HCT116 (cell line): ENCODE results near the gene TAF1D. TPM values are rescaled to one million over a fixed set of nuclear protein-coding genes. Genes with fewer than 3 reads are reported as not detected.
A peak's percentile ranks its signal among the peaks of the same experiment; 100 is the strongest.

ENCODE experiments used
- ATAC-seq: fragments of 200-7000 bp; cut with Tn5 transposase; 2 replicates; pipeline ENCODE4 v1.9.1; 2020; ENCODE audit warnings: mild to moderate bottlenecking, moderate library complexity
- BruUV-seq: library from RNA; stranded (reverse); fragments of 400-500 nt; replicated peaks from 2 replicates; lab custom pipeline; 2021; lab: Mats Ljungman, UMichigan
- CTCF ChIA-PET: fragments of 300-600 bp; sonication (Branson Sonifier 250); formaldehyde crosslinking; loops from one replicate; lab custom pipeline; 2021; ENCODE audit warnings: antibody characterized with exemption; lab: Charles Lee
- POLR2A ChIA-PET: fragments of 300-600, 350-600 bp; sonication (Branson Sonifier 250); formaldehyde crosslinking; loops from one replicate; lab custom pipeline; 2021; ENCODE audit warnings: antibody characterized with exemption; lab: Charles Lee
- RAD21 ChIA-PET, 2 experiments: fragments of 300-600 bp; sonication (Branson Sonifier 250); formaldehyde crosslinking; loops; one replicate each; lab custom pipeline; 2023; ENCODE audit warnings: low total read pairs in 2 of 2; ENCODE audit not compliant: uncharacterized antibody in 2 of 2, unreplicated experiment in 2 of 2, low non-redundant PET in 1 of 2; lab: Charles Lee
- DNase-seq: peaks from one replicate; pipeline ENCODE4 v3.0.0-alpha.2; 2010; ENCODE audit warnings: low read depth, low spot score
- H2AFZ ChIP-seq: fragments of 200-600 bp; shearing (Covaris generic), sonication (generic); 2 replicates; pipeline ENCODE4 v1.6.1; 2017; ENCODE audit warnings: low read depth, mixed run types, mixed read lengths, antibody characterized with exemption, low read length; ENCODE audit not compliant: poor library complexity, severe bottlenecking
- H3K27ac ChIP-seq: 2 replicates; pipeline ENCODE4 v1.5.1; 2012; ENCODE audit warnings: low read depth, low read length
- H3K27me3 ChIP-seq: fragments of 200-600 bp; sonication (generic); 2 replicates; pipeline ENCODE4 v1.6.1; 2016; ENCODE audit warnings: mixed run types, low read length, mixed read lengths; ENCODE audit not compliant: insufficient read depth
- H3K36me3 ChIP-seq, 2 experiments: fragments of 200-500 bp in 1 of 2; fragments of 200-600 bp in 1 of 2; sonication (Bioruptor generic) in 1 of 2; sonication (generic) in 1 of 2; 2 replicates each; pipeline versions ENCODE4 v1.5.1 to v1.6.1; 2014 to 2016; ENCODE audit warnings: low read length in 2 of 2, inconsistent platforms in 1 of 2, mixed read lengths in 1 of 2, mixed run types in 1 of 2; ENCODE audit not compliant: insufficient read depth in 2 of 2, control insufficient read depth in 1 of 2
- H3K4me1 ChIP-seq, 2 experiments: fragments of 200-600 bp in 1 of 2; sonication (generic) in 1 of 2; 2 replicates each; pipeline versions ENCODE4 v1.5.1 to v1.6.1; 2012 to 2017; ENCODE audit warnings: low read length in 2 of 2, inconsistent platforms in 1 of 2, mild to moderate bottlenecking in 1 of 2, mixed read lengths in 1 of 2, mixed run types in 1 of 2, moderate library complexity in 1 of 2; ENCODE audit not compliant: insufficient read depth in 2 of 2, control insufficient read depth in 1 of 2
- H3K4me2 ChIP-seq: fragments of 200-600 bp; sonication (generic); 2 replicates; pipeline ENCODE4 v1.6.1; 2017; ENCODE audit warnings: mixed run types, low read length, mixed read lengths
- H3K4me3 ChIP-seq, 2 experiments: fragments of 200-600 bp in 1 of 2; sonication (generic) in 1 of 2; replicated peaks in 1 of 2; 2 replicates each; pipeline ENCODE4 v1.5.1; 2011 to 2016; ENCODE audit warnings: low read length in 2 of 2, control low read depth in 1 of 2, low read depth in 1 of 2, mild to moderate bottlenecking in 1 of 2, mixed read lengths in 1 of 2, mixed run types in 1 of 2
- H3K79me2 ChIP-seq: fragments of 200-600 bp; sonication (generic); 2 replicates; pipeline ENCODE4 v1.6.1; 2017; ENCODE audit warnings: mild to moderate bottlenecking, mixed run types, low read length, moderate library complexity, mixed read lengths; ENCODE audit not compliant: insufficient read depth
- H3K9ac ChIP-seq: fragments of 200-600 bp; sonication (generic); 2 replicates; pipeline ENCODE4 v1.6.1; 2016; ENCODE audit warnings: low read length, mixed read lengths
- H3K9me2 ChIP-seq: fragments of 200-600 bp; sonication (generic), shearing (Covaris generic); 2 replicates; pipeline ENCODE4 v1.6.1; 2017; ENCODE audit warnings: mixed run types, mild to moderate bottlenecking, moderate library complexity; ENCODE audit not compliant: insufficient read depth
- H3K9me3 ChIP-seq, 2 experiments: fragments of 200-500 bp in 1 of 2; fragments of 200-600 bp in 1 of 2; sonication (Bioruptor generic) in 1 of 2; sonication (generic) in 1 of 2; 2 replicates each; pipeline ENCODE4 v1.6.1; 2014 to 2017; ENCODE audit warnings: low read length in 2 of 2, mixed read lengths in 2 of 2, inconsistent platforms in 1 of 2, low read depth in 1 of 2, mild to moderate bottlenecking in 1 of 2, mixed run types in 1 of 2, moderate library complexity in 1 of 2; ENCODE audit not compliant: control insufficient read depth in 1 of 2, insufficient read depth in 1 of 2
- H4K20me1 ChIP-seq: fragments of 200-600 bp; sonication (generic), shearing (Covaris generic); 2 replicates; pipeline ENCODE4 v1.6.1; 2017; ENCODE audit warnings: mixed run types, mild to moderate bottlenecking, moderate library complexity; ENCODE audit not compliant: insufficient read depth
- EGR1 ChIP-seq: IDR thresholded peaks from 2 replicates; pipeline ENCODE4 v1.6.1; 2012; ENCODE audit warnings: low read depth
- EZH2phosphoT487 ChIP-seq: fragments of 200-600 bp; IDR thresholded peaks from 2 replicates; pipeline ENCODE4 v1.6.1; 2018; ENCODE audit warnings: antibody characterized with exemption, borderline replicate concordance
- FOSL1 ChIP-seq: IDR thresholded peaks from 2 replicates; pipeline ENCODE4 v1.6.1; 2012; ENCODE audit warnings: low read depth
- JUND ChIP-seq: IDR thresholded peaks from 2 replicates; pipeline ENCODE4 v1.6.1; 2012
- POLR2A ChIP-seq: IDR thresholded peaks from 2 replicates; pipeline ENCODE4 v1.7.0; 2011; ENCODE audit warnings: borderline replicate concordance; ENCODE audit not compliant: insufficient read depth, insufficient read length; ENCODE audit errors: extremely low read depth
- RAD21 ChIP-seq: IDR thresholded peaks from 2 replicates; pipeline ENCODE4 v1.6.1; 2012; ENCODE audit warnings: low read depth, mild to moderate bottlenecking
- SIN3A ChIP-seq: IDR thresholded peaks from 2 replicates; pipeline ENCODE4 v1.6.1; 2012; ENCODE audit warnings: low read depth
- SRF ChIP-seq: IDR thresholded peaks from 2 replicates; pipeline ENCODE4 v1.6.1; 2012; ENCODE audit warnings: low read depth
- ZBTB33 ChIP-seq: IDR thresholded peaks from 2 replicates; pipeline ENCODE4 v1.6.1; 2011; ENCODE audit warnings: mild to moderate bottlenecking, low read length, moderate library complexity; ENCODE audit not compliant: insufficient replicate concordance; ENCODE audit errors: extremely low read depth
- ZFX ChIP-seq: fragments of 450-650 bp; IDR thresholded peaks from 2 replicates; pipeline ENCODE4 v1.6.1; 2017
- ZNF274 ChIP-seq: fragments of 200-500 bp; sonication (Bioruptor generic); IDR thresholded peaks from 2 replicates; pipeline ENCODE4 v1.6.1; 2014; ENCODE audit warnings: mild to moderate bottlenecking, low read depth, low read length, inconsistent platforms
- intact Hi-C: fragments of 100-400 bp; cut with micrococcal nuclease; formaldehyde crosslinking; loops from 2 replicates; pipeline ENCODE4 v1.10.0; 2022
- total RNA-seq: library from RNA; stranded (reverse); gene quantifications from one replicate; pipeline ENCODE4 v1.2.1, GENCODE V29; 2021; ENCODE audit not compliant: unreplicated experiment
- TF ChIP-seq, protein P1 (sequence below), 3 experiments: fragments of 200-600 bp in 1 of 3; sonication (generic) in 1 of 3; IDR thresholded peaks in 2 of 3; conservative IDR thresholded peaks in 1 of 3; 2 replicates each; pipeline ENCODE4 v1.5.1; 2012 to 2017; ENCODE audit warnings: low read depth in 2 of 3, low read length in 2 of 3, antibody characterized with exemption in 1 of 3, borderline replicate concordance in 1 of 3, control low read depth in 1 of 3, mild to moderate bottlenecking in 1 of 3, mixed read lengths in 1 of 3, mixed run types in 1 of 3, moderate library complexity in 1 of 3; ENCODE audit not compliant: insufficient read depth in 1 of 3

The TAF1D gene
- total RNA-seq, 1 experiment from 2014 or later: 267 TPM

GRCh38 chr11:93738647-93739081, 2.6 kb downstream of the TAF1D start:
- Histone ChIP-seq H3K27me3 (no peaks in the 10 kb centered on the region), H3K36me3 (peaks cover 62 to 69% of the 10 kb centered on the region in 2 experiments), H3K4me3 (peak overlapping the region; percentile 79 to 86), H4K20me1 (peaks cover 56% of the 10 kb centered on the region), H3K27ac (peak overlapping the region; percentile 86; the same call in 1 of the 2 replicates), H2AFZ (no peak overlapping the region), H3K9ac (peak overlapping the region; percentile 98), H3K9me2 (no peaks in the 10 kb centered on the region), H3K9me3 (no peaks in the 10 kb centered on the region), H3K4me1 (peaks cover 20 to 31% of the 10 kb centered on the region in 2 experiments), H3K4me2 (peak overlapping the region; percentile 83), H3K79me2 (peaks cover 94% of the 10 kb centered on the region)
- ChIA-PET CTCF (no interaction called here), POLR2A (interaction anchor here (1.0 to 2.0 kb wide), 4 partner anchors 10 to 45 kb away, joined by 3 to 7 read pairs (median 6); partner anchors contain the start of gene MED17), RAD21 (no interaction called here)
- intact Hi-C loops: no loop called here
- ATAC-seq: no peak
- TF ChIP-seq EGR1 (no peak), ZFX (no peak), JUND (no peak), SRF (no peak), RAD21 (no peak), POLR2A (no peak), EZH2phosphoT487 (no peak), FOSL1 (no peak), ZBTB33 (no peak), SIN3A (no peak), ZNF274 (no peak)
- TF ChIP-seq, protein P1, sequence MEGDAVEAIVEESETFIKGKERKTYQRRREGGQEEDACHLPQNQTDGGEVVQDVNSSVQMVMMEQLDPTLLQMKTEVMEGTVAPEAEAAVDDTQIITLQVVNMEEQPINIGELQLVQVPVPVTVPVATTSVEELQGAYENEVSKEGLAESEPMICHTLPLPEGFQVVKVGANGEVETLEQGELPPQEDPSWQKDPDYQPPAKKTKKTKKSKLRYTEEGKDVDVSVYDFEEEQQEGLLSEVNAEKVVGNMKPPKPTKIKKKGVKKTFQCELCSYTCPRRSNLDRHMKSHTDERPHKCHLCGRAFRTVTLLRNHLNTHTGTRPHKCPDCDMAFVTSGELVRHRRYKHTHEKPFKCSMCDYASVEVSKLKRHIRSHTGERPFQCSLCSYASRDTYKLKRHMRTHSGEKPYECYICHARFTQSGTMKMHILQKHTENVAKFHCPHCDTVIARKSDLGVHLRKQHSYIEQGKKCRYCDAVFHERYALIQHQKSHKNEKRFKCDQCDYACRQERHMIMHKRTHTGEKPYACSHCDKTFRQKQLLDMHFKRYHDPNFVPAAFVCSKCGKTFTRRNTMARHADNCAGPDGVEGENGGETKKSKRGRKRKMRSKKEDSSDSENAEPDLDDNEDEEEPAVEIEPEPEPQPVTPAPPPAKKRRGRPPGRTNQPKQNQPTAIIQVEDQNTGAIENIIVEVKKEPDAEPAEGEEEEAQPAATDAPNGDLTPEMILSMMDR (IDR thresholded peaks at IDR 0.05 in 2 of 3, conservative IDR thresholded peaks at IDR 0.05 in 1 of 3; ENCODE audit: borderline replicate concordance in 1 of 3, insufficient read depth in 1 of 3, low read depth in 2 of 3, low read length in 2 of 3): no peak
- no peak for DNase-seq
- BruUV-seq: no TSS peak
